KMS-11 (cell line): ENCODE data around the gene DHX38.

Experiments
- H2AFZ ChIP-seq: fragments of 200-600 bp; sonication (generic); 2 replicates; pipeline ENCODE4 v1.6.1; 2016; ENCODE audit warnings: antibody characterized with exemption, mixed run types, low read depth
- H3K27ac ChIP-seq: fragments of 200-600 bp; sonication (generic); 2 replicates; pipeline ENCODE4 v1.6.1; 2016; ENCODE audit warnings: mild to moderate bottlenecking, mixed run types
- H3K27me3 ChIP-seq: fragments of 200-600 bp; sonication (generic); 2 replicates; pipeline ENCODE4 v1.6.1; 2017; ENCODE audit warnings: mild to moderate bottlenecking, low read depth, mixed run types, moderate library complexity; ENCODE audit not compliant: insufficient read depth
- H3K36me3 ChIP-seq: fragments of 200-600 bp; sonication (generic); 2 replicates; pipeline ENCODE4 v1.6.1; 2017; ENCODE audit warnings: mild to moderate bottlenecking, mixed run types; ENCODE audit not compliant: insufficient read depth
- H3K4me1 ChIP-seq: fragments of 200-600 bp; sonication (generic); 2 replicates; pipeline ENCODE4 v1.6.1; 2016; ENCODE audit warnings: mild to moderate bottlenecking, low read depth, mixed run types; ENCODE audit not compliant: poor library complexity, severe bottlenecking
- H3K4me2 ChIP-seq: fragments of 200-600 bp; sonication (generic); 2 replicates; pipeline ENCODE4 v1.7.0; 2016; ENCODE audit warnings: mild to moderate bottlenecking, mixed run types
- H3K4me3 ChIP-seq: fragments of 200-600 bp; sonication (generic); IDR thresholded peaks from 2 replicates; pipeline ENCODE4 v1.6.1; 2017; ENCODE audit warnings: low read depth, low read length, mixed read lengths; ENCODE audit not compliant: insufficient read depth
- H3K79me2 ChIP-seq: fragments of 200-600 bp; sonication (generic); 2 replicates; pipeline ENCODE4 v1.6.1; 2016; ENCODE audit warnings: low read depth, mixed run types; ENCODE audit not compliant: insufficient read depth
- H3K9ac ChIP-seq: fragments of 200-600 bp; sonication (generic); 2 replicates; pipeline ENCODE4 v1.6.1; 2016; ENCODE audit warnings: mild to moderate bottlenecking, mixed run types
- H4K20me1 ChIP-seq: fragments of 200-600 bp; sonication (generic); 2 replicates; pipeline ENCODE4 v1.6.1; 2016; ENCODE audit warnings: mild to moderate bottlenecking, mixed run types; ENCODE audit not compliant: insufficient read depth
- CTCF ChIP-seq: fragments of 200-600 bp; sonication (generic); conservative IDR thresholded peaks from 2 replicates; pipeline ENCODE4 v1.6.1; 2017; ENCODE audit warnings: low read depth, mild to moderate bottlenecking, antibody characterized with exemption, low read length, moderate library complexity, mixed read lengths

Gene DHX38

DNA sequence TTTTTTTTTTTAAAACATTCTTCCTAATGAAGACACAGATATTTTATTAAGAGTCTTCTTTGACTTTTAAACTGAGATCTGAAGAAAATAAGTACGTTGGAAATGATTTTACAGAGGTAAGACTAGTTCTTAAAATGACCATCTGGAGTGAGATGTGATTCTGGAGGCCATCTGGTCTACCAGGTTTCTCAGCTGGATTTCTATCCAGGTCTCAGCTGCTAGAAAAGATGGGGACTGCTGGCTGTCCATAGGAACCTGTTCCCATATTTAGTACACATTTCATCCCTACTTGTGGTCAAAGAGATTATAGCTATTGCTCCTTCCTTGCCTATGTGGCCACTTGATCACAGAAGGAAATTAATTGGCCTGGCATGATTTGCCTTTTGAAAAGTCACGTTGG lies 66.2 kb downstream of the DHX38 start:
- Histone ChIP-seq H3K27me3 (no peaks in the 10 kb centered on the region), H3K4me3 (no peak overlapping the region), H3K36me3 (no peaks in the 10 kb centered on the region), H3K79me2 (no peaks in the 10 kb centered on the region), H3K4me2 (no peak overlapping the region), H3K9ac (no peak overlapping the region), H4K20me1 (no peaks in the 10 kb centered on the region), H3K4me1 (no peaks in the 10 kb centered on the region), H2AFZ (no peak overlapping the region), H3K27ac (no peak overlapping the region)
- TF ChIP-seq CTCF: no peak

GRCh38 chr16:72162105-72162692 lies 68.6 kb downstream of the DHX38 start:
- Histone ChIP-seq H2AFZ (no peak overlapping the region), H3K27ac (no peak overlapping the region), H3K4me1 (no peaks in the 10 kb centered on the region), H3K4me3 (no peak overlapping the region), H3K4me2 (no peak overlapping the region), H3K9ac (no peak overlapping the region), H3K36me3 (no peaks in the 10 kb centered on the region), H3K27me3 (no peaks in the 10 kb centered on the region), H4K20me1 (no peaks in the 10 kb centered on the region), H3K79me2 (no peaks in the 10 kb centered on the region)
- no peak for TF ChIP-seq CTCF
